HepG2 (cell line): ENCODE results near the gene CCNYL1. TPM values are rescaled to one million over a fixed set of nuclear protein-coding genes. Genes with fewer than 3 reads are reported as not detected.
A peak's percentile ranks its signal among the peaks of the same experiment; 100 is the strongest.

ENCODE experiments used
- ATAC-seq: fragments of 200-7000 bp; cut with Tn5 transposase; 3 replicates; pipeline ENCODE4 v1.9.1; 2020; ENCODE audit warnings: mild to moderate bottlenecking, moderate library complexity
- BruUV-seq: library from RNA; stranded (reverse); fragments of 400-500 nt; replicated peaks from 2 replicates; lab custom pipeline; 2021; lab: Mats Ljungman, UMichigan
- CTCF ChIA-PET: fragments of 300-600 bp; formaldehyde crosslinking; extraction: SDS; loops from one replicate; lab custom pipeline; 2021; ENCODE audit warnings: low total read pairs, inconsistent platforms, low intra/inter-chr PET ratio; lab: Yijun Ruan, JAX
- POLR2A ChIA-PET: fragments of 350-600 bp; sonication (Branson Sonifier 250); formaldehyde crosslinking; loops from one replicate; lab custom pipeline; 2020; ENCODE audit warnings: antibody characterized with exemption, inconsistent platforms; lab: Yijun Ruan, JAX
- DNase-seq: peaks from one replicate; pipeline ENCODE4 v3.0.0-alpha.2; 2015; ENCODE audit warnings: low spot score
- FAIRE-seq: peaks from 3 replicates; lab custom pipeline; 2011; peaks lifted over from hg19 to GRCh38; lab: Jason Lieb, UNC
- H2AFZ ChIP-seq: one replicate; pipeline ENCODE4 v1.6.1; 2011; ENCODE audit warnings: low read length, inconsistent platforms
- H3K27ac ChIP-seq: fragments of 300-600 bp; 3 replicates; pipeline ENCODE4 v1.8.0; 2011; ENCODE audit warnings: mixed run types, mild to moderate bottlenecking, mixed read lengths, low read length, inconsistent platforms; ENCODE audit not compliant: insufficient read depth; ENCODE audit errors: extremely low read length
- H3K27me3 ChIP-seq, 2 experiments: fragments of 200-600 bp in 1 of 2; 2 replicates in 1 of 2; 3 replicates in 1 of 2; pipeline versions ENCODE4 v1.6.0 to v1.8.0; 2011; ENCODE audit warnings: low read length in 2 of 2, mild to moderate bottlenecking in 2 of 2, moderate library complexity in 2 of 2, inconsistent platforms in 1 of 2; ENCODE audit not compliant: insufficient read depth in 2 of 2, control insufficient read depth in 1 of 2
- H3K36me3 ChIP-seq, 2 experiments: fragments of 200-600 bp in 1 of 2; replicated peaks in 1 of 2; 2 replicates in 1 of 2; 3 replicates in 1 of 2; pipeline versions ENCODE4 v1.5.1 to v1.8.0; 2011; ENCODE audit warnings: low read length in 2 of 2, inconsistent platforms in 1 of 2; ENCODE audit not compliant: insufficient read depth in 2 of 2, control insufficient read depth in 1 of 2
- H3K4me1 ChIP-seq: 2 replicates; pipeline ENCODE4 v1.5.1; 2012; ENCODE audit warnings: low read length, inconsistent platforms; ENCODE audit not compliant: insufficient read depth
- H3K4me2 ChIP-seq: 2 replicates; pipeline ENCODE4 v1.6.0; 2011; ENCODE audit warnings: low read depth, low read length, inconsistent platforms
- H3K4me3 ChIP-seq, 3 experiments: fragments of 200-600 bp in 1 of 3; sonication (generic), shearing (Covaris generic) in 1 of 3; replicated peaks in 1 of 3; 2 replicates each; pipeline ENCODE4 v1.5.1; 2011 to 2016; ENCODE audit warnings: low read length in 3 of 3, inconsistent platforms in 2 of 3, low read depth in 2 of 3, mild to moderate bottlenecking in 2 of 3, control low read depth in 1 of 3, mixed read lengths in 1 of 3; ENCODE audit not compliant: insufficient read depth in 1 of 3
- H3K79me2 ChIP-seq: one replicate; pipeline ENCODE4 v1.6.1; 2011; ENCODE audit warnings: low read length, inconsistent platforms; ENCODE audit not compliant: insufficient read depth
- H3K9ac ChIP-seq: 2 replicates; pipeline ENCODE4 v1.6.0; 2011; ENCODE audit warnings: mild to moderate bottlenecking, low read depth, low read length, inconsistent platforms; ENCODE audit not compliant: insufficient read depth
- H3K9me3 ChIP-seq: 2 replicates; pipeline ENCODE4 v1.5.1; 2012; ENCODE audit warnings: mild to moderate bottlenecking, low read length
- H4K20me1 ChIP-seq: 2 replicates; pipeline ENCODE4 v1.6.0; 2011; ENCODE audit warnings: inconsistent platforms, mild to moderate bottlenecking, low read length, moderate library complexity; ENCODE audit not compliant: insufficient read depth
- ATF7-NPFF ChIP-seq: sonication (generic); formaldehyde crosslinking; IDR thresholded peaks from 2 replicates; pipeline ENCODE4 v1.8.1; 2023; ENCODE audit warnings: mild to moderate bottlenecking, low read depth, missing genetic modification reagents, moderate library complexity
- CENPX ChIP-seq: sonication (generic); formaldehyde crosslinking; IDR thresholded peaks from 2 replicates; pipeline ENCODE4 v1.9.0; 2021; ENCODE audit warnings: mild to moderate bottlenecking, missing genetic modification reagents, moderate library complexity
- GATA4 ChIP-seq: sonication (generic); IDR thresholded peaks from 2 replicates; pipeline ENCODE4 v1.6.1; 2016; ENCODE audit warnings: antibody characterized with exemption, low read depth, borderline replicate concordance
- GZF1 ChIP-seq: sonication (generic); formaldehyde crosslinking; IDR thresholded peaks from 2 replicates; pipeline ENCODE4 v1.5.1; 2020; ENCODE audit warnings: mild to moderate bottlenecking, missing genetic modification reagents
- HNF1B ChIP-seq: sonication (generic); formaldehyde crosslinking; IDR thresholded peaks from 2 replicates; pipeline ENCODE4 v1.5.1; 2020; ENCODE audit warnings: mild to moderate bottlenecking, moderate library complexity, missing genetic modification reagents
- IRX3 ChIP-seq: sonication (generic); formaldehyde crosslinking; IDR thresholded peaks from 2 replicates; pipeline ENCODE4 v1.8.1; 2023; ENCODE audit warnings: mild to moderate bottlenecking, low read depth, missing genetic modification reagents, borderline replicate concordance
- KAT2B ChIP-seq: fragments of 150-350 bp; IDR thresholded peaks from 2 replicates; pipeline ENCODE4 v1.6.1; 2014; ENCODE audit warnings: low read depth, low read length, borderline replicate concordance
- NRL ChIP-seq: sonication (generic); formaldehyde crosslinking; IDR thresholded peaks from 2 replicates; pipeline ENCODE4 v1.5.0; 2020; ENCODE audit warnings: missing genetic modification reagents, mild to moderate bottlenecking, moderate library complexity, borderline replicate concordance
- RBFOX2 ChIP-seq: fragments of 200-400 bp; formaldehyde crosslinking; IDR thresholded peaks from 2 replicates; pipeline ENCODE4 v1.6.1; 2017; ENCODE audit warnings: low read depth, mild to moderate bottlenecking, low read length
- YY1 ChIP-seq: IDR thresholded peaks from 2 replicates; pipeline ENCODE4 v1.6.1; 2011; ENCODE audit warnings: low read length, low read depth, moderate library complexity, mild to moderate bottlenecking; ENCODE audit not compliant: insufficient read depth, insufficient replicate concordance
- ZFP62 ChIP-seq: sonication (generic); formaldehyde crosslinking; IDR thresholded peaks from 2 replicates; pipeline ENCODE4 v1.4.0; 2020; ENCODE audit warnings: missing genetic modification reagents
- ZNF12 ChIP-seq: sonication (generic); formaldehyde crosslinking; IDR thresholded peaks from 2 replicates; pipeline ENCODE4 v1.5.0; 2020; ENCODE audit warnings: missing genetic modification reagents
- ZNF160 ChIP-seq: sonication (generic); formaldehyde crosslinking; IDR thresholded peaks from 2 replicates; pipeline ENCODE4 v1.8.0; 2022; ENCODE audit warnings: mild to moderate bottlenecking, inconsistent platforms, missing genetic modification reagents
- ZNF709 ChIP-seq: sonication (generic); formaldehyde crosslinking; IDR thresholded peaks from 2 replicates; pipeline ENCODE4 v1.5.0; 2020; ENCODE audit warnings: mild to moderate bottlenecking, missing genetic modification reagents
- ZNF788 ChIP-seq: sonication (generic); formaldehyde crosslinking; IDR thresholded peaks from 2 replicates; pipeline ENCODE4 v1.5.0; 2020; ENCODE audit warnings: mild to moderate bottlenecking, missing genetic modification reagents, borderline replicate concordance
- WGBS: methylation state at CpG from one replicate; pipeline ENCODE4 v1.1.6; 2017; ENCODE audit warnings: low lambda C conversion rate; 5-methylcytosine and 5-hydroxymethylcytosine counted together
- in situ Hi-C: cut with HindIII; loops from 2 replicates; pipeline ENCODE4 v1.10.0; 2017; ENCODE audit warnings: low pct_unique_long_range_greater_than_20kb; ENCODE audit not compliant: extremely low pct_ligation_motif_present
- intact Hi-C: fragments of 100-400 bp; cut with micrococcal nuclease; formaldehyde crosslinking; loops from one replicate; pipeline ENCODE4 v1.10.0; 2022; ENCODE audit not compliant: unreplicated experiment
- polyA plus RNA-seq, 8 experiments: library from polyadenylated mRNA; depleted of rRNA in 3 of 8; stranded (reverse) in 7 of 8; unstranded in 1 of 8; fragments of >200 nt; fragmentation: Illumina TruSeq in 4 of 8; extraction: Trizol in 4 of 8; gene quantifications; 2 replicates each; pipeline versions ENCODE4 v1.2.1 to v1.2.3, GENCODE V29; 2011 to 2016; ENCODE audit warnings: low read depth in 4 of 8, missing spikeins in 1 of 8, mixed read lengths in 1 of 8; ENCODE audit not compliant: insufficient read depth in 1 of 8
- total RNA-seq, 5 experiments: library from RNA; depleted of rRNA; stranded (reverse); fragments of >200 nt; fragmentation: Illumina TruSeq; extraction: Trizol; gene quantifications; 2 replicates each; pipeline ENCODE4 v1.2.3, GENCODE V29; 2016; ENCODE audit warnings: low read depth in 1 of 5
- TF ChIP-seq, protein P1 (sequence below): sonication (generic); formaldehyde crosslinking; IDR thresholded peaks from 2 replicates; pipeline ENCODE4 v1.4.0; 2020; ENCODE audit warnings: mild to moderate bottlenecking, low read depth, missing genetic modification reagents
- TF ChIP-seq, protein P2 (sequence below): sonication (generic); formaldehyde crosslinking; IDR thresholded peaks from 2 replicates; pipeline ENCODE4 v1.5.0; 2020; ENCODE audit warnings: mild to moderate bottlenecking, missing genetic modification reagents, moderate library complexity

The CCNYL1 gene
- total and polyA plus RNA-seq, 2 of the 13 experiments (the other 11 are each of a cell fraction or from before 2014, with no cell fraction given), result 12.5 to 16.2 TPM

GRCh38 chr2:207791579-207792243 lies 80.3 kb downstream of the CCNYL1 start (continued):
- TF ChIP-seq, protein P1, sequence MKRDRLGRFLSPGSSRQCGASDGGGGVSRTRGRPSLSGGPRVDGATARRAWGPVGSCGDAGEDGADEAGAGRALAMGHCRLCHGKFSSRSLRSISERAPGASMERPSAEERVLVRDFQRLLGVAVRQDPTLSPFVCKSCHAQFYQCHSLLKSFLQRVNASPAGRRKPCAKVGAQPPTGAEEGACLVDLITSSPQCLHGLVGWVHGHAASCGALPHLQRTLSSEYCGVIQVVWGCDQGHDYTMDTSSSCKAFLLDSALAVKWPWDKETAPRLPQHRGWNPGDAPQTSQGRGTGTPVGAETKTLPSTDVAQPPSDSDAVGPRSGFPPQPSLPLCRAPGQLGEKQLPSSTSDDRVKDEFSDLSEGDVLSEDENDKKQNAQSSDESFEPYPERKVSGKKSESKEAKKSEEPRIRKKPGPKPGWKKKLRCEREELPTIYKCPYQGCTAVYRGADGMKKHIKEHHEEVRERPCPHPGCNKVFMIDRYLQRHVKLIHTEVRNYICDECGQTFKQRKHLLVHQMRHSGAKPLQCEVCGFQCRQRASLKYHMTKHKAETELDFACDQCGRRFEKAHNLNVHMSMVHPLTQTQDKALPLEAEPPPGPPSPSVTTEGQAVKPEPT (CRISPR knock-in tag), result no peak
- TF ChIP-seq GZF1 (CRISPR knock-in tag) (no peak), ZFP62 (no peak), HNF1B (CRISPR knock-in tag) (no peak)

DNA sequence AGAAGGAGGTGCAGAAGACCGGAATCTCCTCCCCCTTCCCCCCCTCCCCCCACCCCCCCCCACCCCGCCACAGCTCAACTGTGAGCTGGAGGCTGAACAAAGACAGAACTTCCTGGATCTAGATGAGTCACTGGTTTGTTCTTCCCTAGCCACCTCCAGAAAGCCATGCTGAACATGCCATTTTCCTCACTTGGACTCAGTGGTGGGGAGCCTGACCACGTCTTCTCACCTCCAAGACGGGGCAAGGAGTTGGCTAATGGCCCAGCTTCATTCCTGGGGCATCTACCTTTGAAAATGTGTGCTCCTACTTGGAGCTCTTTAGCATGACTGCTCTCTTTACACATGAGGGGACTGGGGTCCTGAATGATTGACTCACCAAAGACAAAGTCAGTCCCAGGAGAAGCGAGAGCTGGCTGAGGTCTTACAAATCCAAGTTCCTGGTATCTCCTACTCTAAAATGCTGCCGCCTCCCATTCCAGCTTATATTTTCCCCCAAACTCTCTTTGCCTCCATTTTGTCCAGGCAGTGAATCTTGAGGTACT lies 80.9 kb downstream of the CCNYL1 start:
- intact Hi-C loops (no loop called here), in situ Hi-C loops (no loop called here)
- ATAC-seq (peak; percentile 66), FAIRE-seq (peak; percentile 21), DNase-seq (peak; percentile 84)
- no peaks in the 10 kb centered on the region for H3K27me3 ChIP-seq
- TSS peak; percentile 97 for BruUV-seq
- H2AFZ ChIP-seq, result peak overlapping the region; percentile 76
- H3K4me2 ChIP-seq, result peak overlapping the region; percentile 90
- no peaks in the 10 kb centered on the region for H4K20me1 ChIP-seq
- CTCF ChIA-PET, result no interaction called here
- H3K79me2 ChIP-seq, result no peaks in the 10 kb centered on the region
- H3K36me3 ChIP-seq, result no peaks in the 10 kb centered on the region
- POLR2A ChIA-PET, result interaction anchor here (0.5 to 8.1 kb wide), 30 partner anchors 9 to 463 kb away, joined by 3 to 138 read pairs (median 6); partner anchors contain the start of genes CCNYL1, FZD5, IDH1 and PLEKHM3
- peak overlapping the region; percentile 82 for H3K27ac ChIP-seq
- peaks cover 73% of the 10 kb centered on the region for H3K4me1 ChIP-seq
- WGBS, result 26% methylated on average over 6 of the region's 6 CpGs
- peak overlapping the region in 1 of 3 experiments; percentile 49; a peak in 2 of 6 replicates for H3K4me3 ChIP-seq
- no peaks in the 10 kb centered on the region for H3K9me3 ChIP-seq
- H3K9ac ChIP-seq, result peak overlapping the region; percentile 67
- TF ChIP-seq ATF7-NPFF (CRISPR knock-in tag), result no peak
- 0 out of 2 replicates have a peak, but pooled peaks have one; percentile 49 for TF ChIP-seq ZNF788 (CRISPR knock-in tag)
- TF ChIP-seq YY1, result peak; percentile 20
- TF ChIP-seq GATA4, result no peak
- 0 out of 2 replicates have a peak, but pooled peaks have one; percentile 40 for TF ChIP-seq RBFOX2
- TF ChIP-seq NRL (CRISPR knock-in tag), result no peak
- TF ChIP-seq ZNF160 (CRISPR knock-in tag), result no peak
- no peak for TF ChIP-seq ZNF709
- TF ChIP-seq IRX3 (CRISPR knock-in tag), result no peak
- TF ChIP-seq KAT2B, result no peak
- no peak for TF ChIP-seq CENPX (CRISPR knock-in tag)
- TF ChIP-seq ZNF12 (CRISPR knock-in tag), result peak; percentile 49; the same call in 1 of the 2 replicates
- TF ChIP-seq, protein P2, sequence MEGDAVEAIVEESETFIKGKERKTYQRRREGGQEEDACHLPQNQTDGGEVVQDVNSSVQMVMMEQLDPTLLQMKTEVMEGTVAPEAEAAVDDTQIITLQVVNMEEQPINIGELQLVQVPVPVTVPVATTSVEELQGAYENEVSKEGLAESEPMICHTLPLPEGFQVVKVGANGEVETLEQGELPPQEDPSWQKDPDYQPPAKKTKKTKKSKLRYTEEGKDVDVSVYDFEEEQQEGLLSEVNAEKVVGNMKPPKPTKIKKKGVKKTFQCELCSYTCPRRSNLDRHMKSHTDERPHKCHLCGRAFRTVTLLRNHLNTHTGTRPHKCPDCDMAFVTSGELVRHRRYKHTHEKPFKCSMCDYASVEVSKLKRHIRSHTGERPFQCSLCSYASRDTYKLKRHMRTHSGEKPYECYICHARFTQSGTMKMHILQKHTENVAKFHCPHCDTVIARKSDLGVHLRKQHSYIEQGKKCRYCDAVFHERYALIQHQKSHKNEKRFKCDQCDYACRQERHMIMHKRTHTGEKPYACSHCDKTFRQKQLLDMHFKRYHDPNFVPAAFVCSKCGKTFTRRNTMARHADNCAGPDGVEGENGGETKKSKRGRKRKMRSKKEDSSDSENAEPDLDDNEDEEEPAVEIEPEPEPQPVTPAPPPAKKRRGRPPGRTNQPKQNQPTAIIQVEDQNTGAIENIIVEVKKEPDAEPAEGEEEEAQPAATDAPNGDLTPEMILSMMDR, result no peak
